GM18870 (cell line): ENCODE results near the gene TMEM170B.

Experiments
- ATAC-seq: cut with Tn5 transposase; IDR thresholded peaks from one replicate; pipeline ENCODE4 v1.9.1; 2021; ENCODE audit warnings: moderate library complexity; ENCODE audit not compliant: unreplicated experiment

The TMEM170B gene

GRCh38 chr6:11613858-11614257 is 76.3 kb downstream of the TMEM170B start:
- no peak for ATAC-seq

DNA sequence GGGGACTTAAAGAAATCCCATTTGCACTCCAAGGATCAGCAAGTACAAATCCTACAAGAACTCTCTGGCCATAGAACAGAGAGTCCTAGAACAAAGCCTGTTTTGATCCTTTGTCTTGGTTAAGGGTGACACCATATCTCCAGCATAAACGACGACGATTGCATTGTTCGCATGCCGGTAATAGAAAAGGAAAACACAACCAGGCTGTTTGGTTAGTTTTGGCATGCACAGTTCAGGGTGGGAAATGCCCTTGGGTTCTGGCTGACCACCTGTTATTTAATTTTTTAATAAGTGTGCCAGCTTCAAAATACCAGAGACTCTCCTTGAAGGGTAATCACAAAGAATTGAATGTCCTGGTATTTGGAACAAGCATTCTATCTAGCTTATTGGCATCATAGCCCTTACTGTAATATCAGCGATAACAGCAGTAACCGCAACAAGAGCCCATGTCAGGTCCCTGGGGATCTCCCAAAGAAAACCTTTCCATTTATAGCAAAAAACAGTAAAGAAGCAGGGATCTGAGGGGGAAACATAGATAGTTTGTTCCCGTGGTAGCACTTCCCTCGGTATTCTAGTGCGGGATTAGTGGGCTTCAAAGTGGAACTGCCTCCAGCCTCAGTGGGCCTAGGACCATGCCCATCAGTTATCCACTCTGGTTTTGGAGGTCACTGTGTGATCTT is 77.1 kb downstream of the TMEM170B start:
- ATAC-seq, result no peak

- ATAC-seq, result no peak
Observed at GRCh38 chr6:11615214-11615602, 77.7 kb downstream of the TMEM170B start.

DNA sequence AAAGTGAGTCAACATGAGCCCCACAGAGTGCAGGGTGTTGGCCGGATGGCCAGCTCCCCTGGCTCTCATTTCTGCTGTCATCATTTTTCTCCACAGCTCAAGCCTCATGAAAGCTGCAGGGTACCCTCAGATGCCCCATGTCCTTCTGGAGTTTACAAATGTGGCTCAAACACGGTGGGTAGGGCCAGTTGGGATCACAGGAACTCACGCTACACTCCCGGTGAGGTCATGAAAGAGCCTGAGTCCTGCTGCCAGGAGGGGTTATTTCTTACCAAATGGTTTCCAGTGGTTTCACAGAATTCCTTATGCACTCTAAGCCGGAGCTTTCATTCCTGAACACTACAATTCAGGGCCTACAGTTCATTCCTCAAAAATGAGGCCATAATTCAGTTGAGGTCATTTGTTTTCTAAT is 78.7 kb downstream of the TMEM170B start:
- no peak for ATAC-seq

DNA sequence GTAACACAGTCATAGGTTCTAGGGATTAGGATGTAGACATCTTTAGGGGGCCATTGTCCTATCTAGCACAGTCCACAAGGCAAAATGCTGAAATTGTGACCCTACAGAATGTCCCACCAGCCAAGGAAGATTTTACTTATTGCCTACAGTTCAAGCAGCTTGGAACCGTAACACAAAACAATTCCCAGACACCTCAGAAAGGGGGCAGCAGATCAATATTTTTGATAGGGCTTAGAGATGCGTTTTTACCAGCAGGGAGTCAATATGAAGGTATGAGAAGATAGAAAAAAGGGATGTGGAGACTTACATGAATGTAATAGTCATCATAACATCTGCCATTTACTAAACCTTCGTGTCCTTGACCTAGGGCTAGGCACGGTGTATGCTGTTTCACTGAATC is 81.0 kb downstream of the TMEM170B start:
- ATAC-seq, result no peak

- ATAC-seq, result no peak
Observed at GRCh38 chr6:11621119-11621518, 83.6 kb downstream of the TMEM170B start.

DNA sequence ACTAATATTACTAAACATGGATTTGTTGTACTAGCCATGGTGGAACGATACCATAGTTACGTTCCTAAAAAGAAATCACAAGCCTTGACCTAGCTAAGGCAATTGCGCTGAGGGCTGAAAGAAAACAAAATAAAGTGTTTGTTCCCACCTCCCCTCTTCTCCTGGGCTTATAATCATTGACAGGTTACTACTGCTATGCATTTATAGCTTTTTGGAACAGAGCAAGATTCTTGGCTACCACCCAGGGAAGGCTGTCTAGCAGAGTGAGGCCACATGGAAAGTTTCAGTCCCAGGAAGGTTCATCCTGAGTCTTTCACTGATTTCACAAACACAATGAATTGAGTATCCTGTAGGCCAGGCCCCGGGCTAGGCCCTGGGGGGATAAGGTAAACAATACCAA is 84.6 kb downstream of the TMEM170B start:
- ATAC-seq, result no peak

GRCh38 chr6:11623272-11623671 is 85.7 kb downstream of the TMEM170B start:
- no peak for ATAC-seq

DNA sequence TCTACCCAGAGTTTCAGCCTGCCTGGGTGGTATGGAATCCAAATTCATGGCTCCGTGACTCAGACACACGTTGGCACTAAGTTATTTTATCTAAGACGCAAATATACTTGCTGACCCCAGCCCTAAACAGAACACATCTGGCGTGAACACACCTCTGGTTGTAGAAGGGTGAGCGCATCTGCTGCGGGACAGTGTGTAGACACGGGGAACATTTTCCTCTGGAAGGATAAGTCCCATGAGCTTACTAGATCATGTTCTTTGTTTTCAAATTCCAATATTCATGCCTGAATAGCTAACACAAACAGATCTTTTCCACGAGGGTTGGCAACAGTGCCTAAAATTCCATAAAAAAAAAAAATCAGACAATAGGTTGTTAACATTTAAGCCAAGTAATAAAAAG is 87.8 kb downstream of the TMEM170B start:
- no peak for ATAC-seq

DNA sequence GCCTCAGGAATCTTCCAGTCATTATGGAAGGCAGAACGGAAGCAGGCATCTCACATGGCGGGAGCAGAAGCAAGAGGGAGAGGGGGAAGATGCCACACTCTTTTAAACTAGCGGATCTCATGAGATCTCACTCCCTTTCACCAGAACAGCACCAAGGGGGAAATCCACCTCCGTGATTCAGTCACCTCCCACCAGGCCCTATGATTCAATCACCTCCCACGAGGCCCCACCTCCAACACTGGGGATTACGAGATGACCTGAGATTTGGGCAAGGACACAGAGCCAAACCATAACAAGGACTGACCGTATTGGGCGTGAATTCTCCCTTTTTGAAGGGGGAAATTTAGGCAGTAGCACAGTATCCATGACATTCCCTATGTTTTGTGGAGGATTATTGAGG is 88.8 kb downstream of the TMEM170B start:
- no peak for ATAC-seq

DNA sequence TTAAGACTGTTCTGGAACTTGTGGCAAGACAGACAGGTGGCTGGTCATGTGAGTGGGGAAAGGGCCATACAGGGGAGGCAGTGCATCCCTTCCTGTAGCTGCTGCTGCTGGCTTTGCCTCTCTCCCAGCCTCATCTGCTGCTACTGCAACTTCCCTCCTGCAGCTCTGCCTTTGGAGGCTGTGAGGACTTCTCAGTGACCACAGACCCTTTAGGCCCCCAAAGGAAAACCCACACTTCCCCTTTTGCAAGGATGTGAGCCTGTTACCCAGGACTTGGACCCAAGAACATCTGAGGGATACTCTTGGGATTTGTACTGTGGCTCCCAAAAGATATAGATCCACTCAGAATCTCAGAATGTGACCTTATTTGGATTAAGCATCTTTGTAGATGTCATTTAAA is 91.0 kb downstream of the TMEM170B start:
- ATAC-seq, result no peak

GRCh38 chr6:11631008-11631407 is 93.5 kb downstream of the TMEM170B start:
- no peak for ATAC-seq

GRCh38 chr6:11631539-11631938 is 94.0 kb downstream of the TMEM170B start:
- no peak for ATAC-seq

DNA sequence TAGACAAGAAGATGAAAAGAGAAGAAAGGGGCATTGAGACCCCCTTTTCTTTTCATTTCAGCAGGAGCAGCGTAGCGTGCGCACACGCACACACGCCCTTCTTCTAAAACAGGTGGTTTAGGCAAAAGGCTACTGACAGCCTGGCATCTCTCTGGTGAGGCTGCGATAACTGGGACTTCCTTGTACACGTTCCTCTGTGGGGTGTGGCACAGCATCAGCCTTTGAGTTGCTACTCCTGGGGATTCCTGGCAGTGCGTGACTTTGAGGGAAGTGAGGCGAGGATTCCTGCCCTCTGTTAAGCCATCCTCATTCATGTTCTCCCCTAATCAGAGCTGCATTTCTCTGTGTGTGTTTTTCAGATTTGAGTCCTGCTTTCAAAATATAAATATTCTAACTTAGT is 94.7 kb downstream of the TMEM170B start:
- no peak for ATAC-seq

DNA sequence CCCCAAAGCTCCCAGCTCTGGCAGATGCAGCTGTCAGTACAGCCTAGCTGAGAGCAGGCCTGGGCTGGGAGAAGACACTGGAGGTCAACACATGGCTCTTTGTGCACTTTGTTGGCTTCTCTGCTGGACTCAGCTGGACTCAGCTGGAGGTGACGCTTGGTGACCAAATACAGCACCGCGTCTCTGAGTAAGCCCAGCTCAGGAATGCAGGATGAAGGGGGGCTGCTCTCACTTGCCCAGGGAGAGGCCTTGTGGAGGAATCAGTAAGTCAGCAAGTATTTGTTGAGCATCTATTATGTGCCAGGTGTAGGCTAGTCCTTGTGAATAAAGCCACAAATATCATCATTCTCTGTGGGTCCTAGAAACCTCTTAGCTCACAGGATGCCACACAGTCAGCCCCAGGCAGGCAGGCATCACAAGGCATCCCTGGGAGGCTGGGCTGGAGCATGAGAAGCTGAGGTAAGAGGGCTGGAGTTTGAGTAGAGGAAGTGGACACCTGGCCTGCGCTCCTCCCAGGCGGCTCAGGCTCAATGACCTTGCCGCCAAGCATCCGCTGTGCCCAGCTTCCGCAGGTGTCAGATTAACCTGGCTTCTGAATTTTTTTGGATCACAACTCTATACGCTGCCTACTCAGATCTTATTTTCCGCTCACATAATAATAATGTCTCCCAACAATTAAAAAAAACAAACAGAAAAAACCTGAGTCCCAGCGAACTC is 95.4 kb downstream of the TMEM170B start:
- no peak for ATAC-seq
